GM21576 (cell line): ENCODE results near the gene ANKRD63.

Experiments
- ATAC-seq: cut with Tn5 transposase; IDR thresholded peaks from one replicate; pipeline ENCODE4 v1.9.1; 2021; ENCODE audit warnings: mild to moderate bottlenecking, moderate library complexity; ENCODE audit not compliant: unreplicated experiment

ANKRD63 gene

DNA sequence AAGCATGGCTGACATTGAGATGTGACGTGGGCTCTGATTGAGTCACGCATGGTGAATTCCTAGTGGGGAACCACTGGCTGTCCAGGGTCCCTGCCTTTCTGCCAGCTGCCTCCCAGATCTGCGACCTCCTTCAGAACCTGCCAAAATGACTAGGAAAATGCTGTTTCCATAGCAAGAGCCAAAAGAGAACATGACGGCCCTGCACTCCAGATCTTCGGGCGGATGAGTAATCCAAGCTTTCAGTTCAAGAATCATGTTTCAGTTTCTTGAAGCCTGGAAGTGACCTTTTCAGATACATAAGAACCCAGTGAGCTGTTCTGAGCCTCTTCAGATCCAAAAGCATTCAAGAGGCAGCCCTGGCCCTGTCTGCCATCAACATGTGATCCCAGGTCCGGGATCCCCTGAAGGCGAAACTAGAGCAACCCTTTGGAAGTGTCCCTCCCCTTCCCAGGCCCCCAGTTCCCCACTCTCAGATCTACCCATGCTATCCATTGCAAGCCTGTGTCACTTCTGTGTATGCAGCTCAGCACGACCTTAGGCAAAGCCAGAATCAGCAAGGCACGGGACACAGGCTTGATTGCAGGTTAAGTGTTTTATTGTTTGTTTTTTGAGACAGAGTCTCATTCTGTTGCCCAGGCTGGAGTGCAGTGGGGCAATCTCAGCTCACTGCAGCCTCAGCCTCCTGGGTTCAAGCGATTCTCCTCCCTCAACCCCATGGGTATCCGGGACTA is 19.7 kb downstream of the ANKRD63 start:
- no peak for ATAC-seq

DNA sequence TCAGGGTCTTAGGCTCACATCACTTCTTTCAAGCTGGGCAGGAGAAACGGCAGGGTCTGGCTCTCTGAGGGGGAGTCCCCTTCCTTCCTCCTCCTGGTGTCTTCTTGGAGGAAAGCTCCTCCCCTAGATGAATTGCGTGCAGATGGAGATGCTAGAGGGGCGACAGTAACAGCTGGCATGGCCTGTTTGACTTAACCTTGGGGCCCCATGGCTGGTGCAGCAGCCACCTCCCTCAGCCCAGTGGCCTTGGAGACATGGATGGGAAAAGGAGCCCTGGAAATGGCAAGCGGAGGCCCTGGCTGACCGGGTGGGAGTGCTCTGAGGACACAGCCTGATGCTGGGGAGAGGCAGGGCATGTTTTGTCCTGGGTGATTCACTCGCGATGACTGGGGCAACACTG is 23.8 kb downstream of the ANKRD63 start:
- no peak for ATAC-seq

DNA sequence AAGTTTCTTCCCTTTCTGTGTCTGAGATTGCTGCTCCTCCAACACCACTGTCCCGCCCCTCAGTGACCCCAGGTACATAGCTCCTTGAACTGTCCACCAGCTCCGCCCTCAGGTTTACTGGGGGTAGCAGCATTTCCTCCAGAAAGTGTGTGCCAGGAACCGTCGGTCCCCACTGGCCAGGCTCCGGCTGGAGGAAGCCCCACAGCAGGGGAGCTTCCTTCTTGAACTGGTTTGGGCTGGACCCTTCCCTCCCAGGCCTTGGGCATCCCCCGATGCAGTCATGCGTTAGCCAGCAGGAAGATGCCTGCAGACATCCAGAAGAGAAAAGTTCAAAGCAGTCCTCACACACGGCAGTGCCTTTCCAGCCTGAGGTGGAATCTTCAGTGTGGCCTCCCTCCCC is 24.3 kb downstream of the ANKRD63 start:
- no peak for ATAC-seq

DNA sequence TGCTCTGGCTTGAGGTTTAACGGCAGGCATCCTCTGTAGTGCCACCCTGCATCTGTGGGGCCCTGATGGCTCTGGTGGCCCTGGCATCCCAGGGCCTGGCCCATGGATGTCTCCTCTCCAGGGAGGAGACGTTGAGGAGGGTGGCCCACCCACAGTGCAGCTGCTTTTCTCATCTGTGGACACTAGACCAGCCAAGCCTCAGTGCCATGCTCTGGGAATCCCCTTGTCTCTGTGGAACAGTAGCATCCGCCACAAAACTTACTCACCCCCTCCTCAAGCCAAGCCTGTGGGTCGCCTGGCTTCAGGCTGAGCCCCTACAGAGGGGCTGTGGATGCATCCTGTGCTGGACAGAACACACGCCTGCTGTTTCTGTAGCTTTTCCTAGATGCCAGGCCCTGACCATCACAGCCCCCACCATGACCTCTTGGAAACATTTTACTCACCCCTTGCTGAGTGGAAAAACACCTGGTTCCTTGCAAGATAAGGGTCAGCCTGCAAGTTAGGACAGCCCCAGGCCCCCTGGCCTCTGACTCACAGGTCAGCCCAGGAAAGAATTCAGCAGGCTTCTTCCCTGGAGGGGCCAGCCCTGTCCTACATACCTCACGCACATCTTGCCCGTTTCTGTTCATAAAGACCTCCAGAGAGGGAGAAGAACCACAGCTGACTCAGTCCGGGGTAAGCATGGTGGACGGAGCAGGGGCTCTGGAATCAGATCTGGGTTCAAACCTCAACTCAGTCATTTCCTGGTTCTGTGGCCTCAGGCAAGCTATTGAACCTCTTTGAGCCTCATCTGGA is 25.0 kb downstream of the ANKRD63 start:
- no peak for ATAC-seq

DNA sequence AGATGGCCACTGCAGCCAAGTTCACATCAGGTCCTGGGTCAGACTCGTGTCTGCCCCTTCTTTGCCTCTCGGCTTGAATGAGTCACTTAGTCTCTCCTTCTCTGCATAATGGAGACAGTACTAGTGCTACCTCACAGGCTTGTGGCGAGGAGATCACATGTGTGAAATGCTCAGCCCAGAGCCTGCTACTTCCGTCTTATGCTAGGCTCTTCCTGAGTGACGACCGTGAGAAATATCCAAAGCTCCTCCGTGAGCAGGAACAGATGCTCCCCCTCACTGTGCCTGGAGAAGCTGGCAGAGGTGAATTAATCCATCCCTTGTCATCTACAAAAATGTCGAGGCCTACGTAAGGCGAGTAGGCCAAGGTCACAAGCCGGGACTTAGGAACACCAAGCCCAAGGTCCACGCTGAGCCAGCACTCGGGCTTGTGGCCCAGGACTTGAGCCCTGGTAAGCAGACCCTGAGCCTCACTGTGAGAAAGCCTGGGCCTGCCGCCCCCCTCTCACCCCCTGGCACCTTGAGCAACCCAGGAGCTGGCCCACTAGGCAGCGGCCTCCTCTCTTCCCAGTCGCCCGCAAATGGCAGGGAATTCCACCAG is 26.1 kb downstream of the ANKRD63 start:
- ATAC-seq = no peak

DNA sequence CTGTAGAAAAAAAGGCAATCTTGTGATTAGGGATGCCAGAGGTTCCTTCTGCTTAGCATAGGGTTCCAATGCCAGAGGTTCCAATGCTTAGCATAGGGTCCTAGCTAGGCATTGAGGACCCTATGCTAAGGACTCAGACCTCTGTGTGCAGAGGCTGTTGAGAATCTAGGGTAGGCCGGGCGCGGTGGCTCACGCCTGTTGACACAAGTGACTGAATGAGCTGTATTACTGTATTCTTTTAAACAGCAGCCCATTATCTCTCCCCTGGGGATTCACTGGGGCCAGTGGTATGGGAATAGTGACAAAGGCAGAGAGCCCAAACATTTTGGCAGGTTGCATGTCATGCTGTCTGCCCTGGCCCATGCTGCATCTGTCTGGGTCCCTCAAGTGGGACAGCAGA is 27.8 kb downstream of the ANKRD63 start:
- ATAC-seq = no peak

DNA sequence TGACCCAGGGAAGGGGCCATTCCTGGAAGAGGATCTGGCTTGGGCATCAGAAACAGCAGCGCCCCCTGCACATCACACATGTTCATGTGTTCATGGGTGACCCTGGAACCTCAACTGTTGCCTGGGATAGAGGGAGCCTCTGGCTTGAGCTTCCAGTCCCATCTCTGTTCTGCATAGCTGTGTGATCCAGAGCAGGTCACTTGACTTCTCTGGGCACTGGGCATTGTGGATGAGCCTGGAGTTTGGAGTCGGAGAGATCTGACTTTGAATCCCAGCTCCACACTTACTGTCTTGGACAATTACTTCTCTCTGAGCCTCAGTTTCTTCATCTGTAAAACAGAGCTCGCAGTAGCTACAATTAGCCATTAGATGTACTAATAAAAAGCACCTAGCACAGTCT is 28.4 kb downstream of the ANKRD63 start:
- ATAC-seq = no peak

DNA sequence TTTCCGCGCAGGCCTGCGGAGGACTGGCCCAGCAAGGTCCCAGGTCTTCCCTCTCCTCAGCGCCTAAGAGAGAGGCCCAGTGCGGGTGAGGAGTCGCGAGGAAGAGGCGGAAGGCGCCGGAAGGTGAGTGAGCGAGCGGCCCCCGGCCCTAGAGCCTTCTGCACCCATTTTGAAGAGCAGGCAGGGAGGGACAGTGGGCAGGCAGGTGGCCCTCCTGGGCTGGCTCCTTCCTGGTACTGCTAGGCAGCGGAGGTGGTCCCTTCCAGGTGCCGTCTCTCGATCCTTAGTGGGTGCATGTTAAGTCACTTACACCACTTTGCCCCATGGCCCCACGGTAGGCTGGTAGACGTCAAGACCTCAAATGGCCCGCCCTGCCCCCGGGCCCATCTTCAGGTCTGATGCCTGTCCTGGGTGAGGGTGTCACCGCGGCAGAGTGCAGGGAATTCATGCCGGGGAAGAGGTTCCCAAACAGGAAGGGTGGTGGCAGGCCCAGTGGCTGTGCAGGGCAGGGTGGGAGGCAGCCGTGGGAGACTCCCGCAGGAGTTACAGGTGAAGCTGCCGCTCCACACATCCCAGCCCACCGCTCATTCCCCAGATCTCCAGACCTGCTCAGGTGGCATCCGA is 29.6 kb downstream of the ANKRD63 start:
- no peak for ATAC-seq

DNA sequence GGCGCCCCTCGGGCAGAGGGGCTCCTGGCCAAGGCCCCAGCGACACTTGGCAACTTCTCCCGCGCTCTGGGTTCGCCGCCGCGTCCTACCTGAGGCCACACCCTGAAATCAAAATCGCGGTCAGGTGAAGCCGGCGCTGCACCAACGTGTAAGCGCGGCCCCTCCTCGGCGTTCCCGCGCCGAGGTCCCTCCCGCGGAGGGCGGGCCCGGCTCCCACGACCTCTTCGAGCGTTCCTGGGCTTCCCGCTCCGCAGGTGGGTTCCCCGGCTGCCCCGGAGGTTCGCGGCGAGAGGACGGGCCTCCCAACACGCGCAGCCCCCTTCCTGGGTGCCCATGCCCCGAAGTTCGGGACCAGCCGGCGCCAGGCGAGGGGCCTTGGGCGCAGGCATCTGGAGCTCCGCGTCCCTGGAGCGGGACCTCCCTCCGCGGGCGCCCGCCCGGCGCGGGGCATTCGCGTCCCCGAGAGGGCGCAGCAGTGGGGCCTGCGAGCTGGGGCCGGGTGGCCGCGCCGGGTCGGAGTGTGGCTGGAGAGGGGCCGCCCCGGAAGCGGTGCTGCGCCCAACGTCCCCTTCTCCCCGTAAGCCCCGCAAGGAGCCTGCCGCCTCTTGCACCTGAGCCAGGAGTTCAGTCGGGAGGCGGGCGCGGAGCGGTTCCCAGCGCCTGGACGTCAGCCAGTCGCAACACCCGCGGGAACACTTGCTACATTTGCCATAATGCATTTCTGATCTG is 30.3 kb downstream of the ANKRD63 start:
- no peak for ATAC-seq

DNA sequence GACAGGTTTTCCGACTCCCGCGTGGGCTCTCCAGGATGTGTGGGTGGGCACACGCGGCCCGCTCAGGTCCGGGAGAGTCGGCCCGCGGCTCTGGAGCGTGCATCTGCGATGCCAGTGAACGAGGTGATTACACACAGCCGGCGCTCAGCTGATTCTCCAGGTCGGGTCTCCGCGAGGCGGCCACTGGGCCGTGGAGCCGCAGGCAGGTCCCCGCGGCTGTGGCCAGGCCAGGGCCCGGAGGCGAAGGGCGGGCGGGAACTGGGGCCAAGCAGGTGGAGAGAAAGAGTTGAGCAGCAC is 30.8 kb downstream of the ANKRD63 start:
- no peak for ATAC-seq

DNA sequence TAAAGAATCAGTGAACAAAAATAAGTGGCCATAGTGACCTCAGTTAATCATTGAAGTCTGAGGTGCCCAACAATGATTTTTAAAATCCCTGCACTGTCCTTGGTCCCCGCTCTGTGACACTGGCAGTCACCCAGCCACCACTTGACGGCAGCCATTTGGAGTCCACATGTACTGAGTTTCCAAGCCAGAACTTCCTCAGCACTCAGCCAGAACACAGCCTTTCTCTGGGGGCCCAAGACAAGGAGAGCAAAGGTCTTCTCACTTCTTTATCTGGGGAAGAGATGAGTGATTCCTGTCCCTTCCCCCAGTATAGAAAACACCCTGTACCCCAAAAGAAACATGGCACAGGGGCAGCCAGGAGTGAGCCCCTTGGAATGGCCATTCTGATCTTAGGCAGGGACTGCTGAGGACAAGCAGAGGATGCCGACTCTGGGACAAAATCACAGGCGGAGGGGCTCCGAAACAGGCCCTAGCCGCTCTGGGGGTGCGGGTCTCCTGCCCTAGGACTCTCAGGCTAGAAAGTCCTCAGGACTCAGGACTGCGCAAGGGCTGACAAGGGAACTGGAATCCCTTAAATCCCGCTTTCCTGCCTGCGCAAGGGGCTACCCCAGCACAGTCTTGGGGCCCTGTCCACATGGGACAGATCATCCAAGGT is 31.3 kb downstream of the ANKRD63 start:
- no peak for ATAC-seq

DNA sequence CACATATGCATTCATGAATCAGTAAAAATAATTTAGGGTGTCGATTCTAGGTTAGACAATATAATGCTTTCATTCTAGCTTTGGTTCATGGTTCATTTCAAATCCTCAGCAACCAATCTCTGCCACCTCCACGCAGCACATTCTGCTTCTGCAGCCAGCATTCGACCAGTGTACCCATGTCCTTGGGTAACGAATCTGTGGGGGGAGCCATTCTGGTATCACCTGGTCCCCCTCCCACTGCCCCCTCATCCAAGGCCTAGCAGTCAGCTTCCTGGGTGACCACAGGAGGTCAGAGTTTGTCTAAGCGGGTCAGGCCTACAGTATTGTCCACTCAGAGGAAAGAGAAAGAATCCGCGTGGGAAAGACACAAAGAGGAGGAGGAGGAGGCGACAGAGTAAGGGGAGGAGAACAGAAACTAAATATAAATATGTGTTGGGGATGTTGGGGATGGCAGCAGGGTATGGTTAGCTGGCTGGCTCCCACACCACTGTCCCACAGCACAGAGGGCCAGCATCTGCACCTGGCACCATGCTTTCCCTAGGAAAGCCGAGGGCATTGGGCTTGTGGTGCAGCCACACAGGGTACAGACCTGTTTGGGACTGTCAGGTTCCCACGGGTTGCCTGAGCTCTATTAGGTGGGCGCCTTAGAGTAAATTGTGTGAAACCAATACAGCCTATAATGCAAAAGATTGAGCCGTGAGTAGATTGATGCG is 31.9 kb downstream of the ANKRD63 start:
- ATAC-seq = no peak

DNA sequence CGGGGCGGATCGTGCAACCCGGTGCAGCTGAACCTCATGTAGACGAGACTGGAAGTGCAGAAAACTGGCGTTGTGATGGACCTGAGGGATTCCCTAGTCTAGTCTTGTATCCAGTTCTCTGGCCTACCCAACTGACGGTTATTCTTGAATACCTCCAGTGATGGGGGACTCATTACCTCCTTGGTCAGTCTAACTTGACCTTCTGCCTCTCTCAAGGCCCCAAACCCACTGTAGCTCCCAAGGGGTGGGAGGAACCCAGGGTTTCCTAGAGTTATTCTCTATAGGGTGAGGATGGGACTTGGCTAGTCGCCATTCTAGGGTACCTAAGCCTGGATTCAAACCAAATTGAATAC is 32.6 kb downstream of the ANKRD63 start:
- no peak for ATAC-seq

DNA sequence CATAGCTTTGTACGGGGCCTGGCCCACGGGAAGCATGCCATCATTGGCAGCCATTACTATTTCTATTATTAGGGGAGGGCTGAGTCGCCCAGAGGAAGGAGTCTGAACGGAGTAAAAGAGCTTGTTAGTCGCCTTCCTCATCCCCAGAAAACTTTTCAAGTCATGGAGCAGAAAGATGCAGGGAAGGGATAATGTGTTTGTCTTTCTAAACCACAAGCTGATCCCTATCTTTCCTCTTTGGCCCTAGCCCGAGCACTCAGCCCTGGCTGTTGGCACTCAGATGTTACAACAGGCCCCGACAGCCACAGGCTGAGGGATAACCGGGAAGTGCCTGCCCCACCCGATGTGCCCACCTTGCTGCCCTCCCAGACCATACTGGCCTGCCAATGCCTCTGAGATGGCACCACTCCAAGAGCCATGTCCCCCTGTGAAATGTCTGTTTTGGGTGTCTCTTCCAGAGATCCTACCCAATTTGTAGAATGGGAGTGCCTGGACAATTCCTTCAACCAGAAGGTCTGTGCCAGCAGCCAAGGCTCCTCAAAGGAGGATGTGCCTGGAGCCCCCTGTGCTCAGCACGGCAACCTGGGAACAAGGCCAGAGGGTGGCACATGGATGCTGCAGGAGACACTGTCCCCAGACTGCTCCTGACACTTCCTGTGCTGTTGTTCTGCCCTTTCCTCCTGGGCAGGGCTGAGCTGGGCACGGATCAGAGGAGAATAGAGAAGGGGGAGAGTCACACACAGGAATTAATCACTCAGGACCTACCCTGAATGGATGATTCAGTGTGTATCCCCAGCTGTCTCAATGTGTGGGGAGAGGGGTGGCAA is 33.2 kb downstream of the ANKRD63 start:
- no peak for ATAC-seq

DNA sequence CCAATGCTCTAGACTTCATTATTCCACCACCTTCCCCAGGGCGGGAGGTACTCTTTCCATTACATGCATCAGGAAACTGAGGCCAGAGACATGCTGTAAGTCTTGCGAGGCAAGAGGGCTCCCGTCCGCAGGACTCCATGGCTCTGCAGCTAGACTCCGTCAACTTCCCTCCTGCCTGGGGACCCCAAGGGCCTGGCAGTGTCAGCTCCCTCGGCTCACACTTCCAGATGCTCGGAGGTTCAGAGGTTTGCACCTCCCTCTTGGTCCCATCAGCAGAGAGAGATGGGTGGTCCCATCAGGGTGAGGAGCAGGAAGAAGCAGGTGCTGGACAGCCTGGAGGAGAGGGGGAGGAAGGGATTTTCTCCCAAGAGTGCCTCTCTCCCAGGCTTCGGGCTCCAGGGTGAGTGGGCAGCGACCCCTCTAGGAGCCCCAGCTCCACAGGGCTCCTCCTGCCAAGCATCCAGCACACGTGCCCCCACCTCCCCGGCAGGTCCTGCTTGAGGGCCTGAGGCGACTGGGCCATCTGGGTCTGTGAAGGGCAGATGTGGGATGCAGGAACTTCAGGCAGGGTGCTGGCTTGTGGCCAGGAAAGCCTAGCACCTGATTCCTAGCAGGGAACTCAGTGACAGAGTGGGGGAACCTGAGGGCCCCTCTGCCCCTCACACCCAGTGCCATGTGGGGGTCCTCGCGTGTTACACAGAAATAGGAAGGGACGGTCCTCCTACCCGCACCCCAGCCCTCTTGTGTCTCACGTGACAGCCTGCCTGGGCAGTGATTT is 34.7 kb downstream of the ANKRD63 start:
- ATAC-seq = no peak

DNA sequence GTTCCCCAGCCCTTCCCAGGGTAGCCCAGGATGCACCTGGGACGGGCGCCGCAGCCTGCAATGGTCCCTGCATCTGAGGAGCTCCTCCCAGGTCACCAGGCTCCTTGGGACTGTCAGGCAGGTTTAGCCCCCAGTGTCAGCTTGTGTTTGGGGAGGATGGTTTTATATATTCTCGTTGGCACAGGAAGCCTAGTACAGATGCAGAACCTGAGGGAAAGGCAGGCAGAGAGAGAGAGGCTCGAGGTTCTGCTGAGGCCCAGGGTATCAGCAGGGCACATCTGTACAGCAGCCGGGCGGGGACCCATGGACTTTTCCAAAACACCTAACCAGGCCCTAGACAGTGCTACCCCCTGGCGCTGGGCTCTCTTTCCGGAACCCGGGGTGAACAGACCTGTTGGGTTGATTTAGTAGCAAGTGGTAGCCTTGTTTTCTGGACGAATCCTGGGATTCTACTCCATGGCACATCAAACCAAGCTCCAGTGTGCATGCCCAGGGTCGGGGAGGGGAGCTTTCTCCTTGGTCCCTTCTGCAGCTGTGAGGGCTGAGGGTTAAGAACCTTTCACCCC is 35.4 kb downstream of the ANKRD63 start:
- ATAC-seq = no peak

DNA sequence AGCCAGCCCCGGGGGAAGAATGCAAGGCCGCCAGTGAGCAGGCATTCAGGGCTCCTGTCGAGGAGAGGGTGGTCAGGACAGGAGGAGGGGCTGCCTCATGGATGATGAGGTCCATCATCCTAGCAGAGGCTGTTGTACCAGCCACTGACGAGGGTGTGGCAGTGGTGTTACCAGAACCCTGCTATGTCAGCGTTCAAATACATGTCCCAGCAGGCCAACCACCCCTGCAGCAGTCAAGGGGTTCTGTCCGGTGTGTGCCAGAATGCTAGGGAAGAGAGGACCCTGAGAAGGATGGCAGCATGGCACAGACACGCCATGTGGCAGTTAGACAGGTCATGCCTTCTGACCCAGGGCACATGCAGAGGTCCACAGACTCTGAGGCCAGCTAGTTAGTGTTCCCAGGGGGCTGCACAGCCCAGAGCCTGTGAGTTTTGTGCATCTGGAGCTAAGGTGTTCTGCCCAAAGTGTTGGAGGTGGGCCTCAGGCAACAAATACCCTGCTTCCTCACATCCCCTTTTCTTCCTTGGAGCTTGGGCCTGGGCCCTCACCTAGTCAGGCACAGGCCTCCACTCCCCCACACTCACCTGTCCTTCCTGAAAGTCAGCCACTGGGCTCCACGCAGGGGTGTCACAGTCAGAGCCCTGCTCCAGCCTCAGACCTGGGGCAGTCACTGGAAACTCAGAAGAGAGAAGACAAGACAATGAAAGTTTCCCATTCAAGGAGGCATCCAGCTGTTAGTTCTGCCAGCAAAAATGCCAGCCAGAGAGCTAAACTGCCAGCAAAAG is 36.2 kb downstream of the ANKRD63 start:
- no peak for ATAC-seq
